Activated T-cell treated with anti-CD3 and anti-CD28 coated beads for 24 hours (primary cell): ENCODE data around the gene CCDC78.
A peak's percentile ranks its signal among the peaks of the same experiment; 100 is the strongest.
"Not testable (repeated sequence)": the region's sequence is repeated elsewhere in the genome, so short reads cannot be mapped to it uniquely, and the experiment has no call there.

Experiments used
- DNase-seq: peaks from one replicate; pipeline ENCODE4 v3.0.0-alpha.2; 2020; ENCODE audit warnings: low read depth

CCDC78 gene

GRCh38 chr16:693364-693763 lies 32.9 kb downstream of the CCDC78 start:
- DNase-seq: no peak

- DNase-seq: no peak
Measured at GRCh38 chr16:692356-693108, 33.7 kb downstream of the CCDC78 start.

GRCh38 chr16:691242-691641 lies 35.0 kb downstream of the CCDC78 start:
- DNase-seq: not testable (repeated sequence)

GRCh38 chr16:689175-689897 lies 36.9 kb downstream of the CCDC78 start:
- no peak for DNase-seq

- DNase-seq: no peak
Measured at GRCh38 chr16:687499-687898, 38.7 kb downstream of the CCDC78 start.

GRCh38 chr16:686459-687260 lies 39.6 kb downstream of the CCDC78 start:
- no peak for DNase-seq

- no peak for DNase-seq
Measured at GRCh38 chr16:685967-686366, 40.3 kb downstream of the CCDC78 start.

- no peak for DNase-seq
Measured at GRCh38 chr16:684961-685696, 41.1 kb downstream of the CCDC78 start.

- peak; percentile 98 for DNase-seq
Measured at GRCh38 chr16:684071-684794, 42.0 kb downstream of the CCDC78 start, which contains the start of gene JMJD8. TSS of gene JMJD8 (minus strand) at chr16:684334. CDS start at chr16:684319, 15 bp downstream.

GRCh38 chr16:683396-684070 lies 42.7 kb downstream of the CCDC78 start:
- DNase-seq: no peak

GRCh38 chr16:682493-683395 lies 43.5 kb downstream of the CCDC78 start:
- no peak for DNase-seq

- no peak for DNase-seq
Measured at GRCh38 chr16:681746-682427, 44.4 kb downstream of the CCDC78 start.

- no peak for DNase-seq
Measured at GRCh38 chr16:680967-681745, 45.1 kb downstream of the CCDC78 start.

- no peak for DNase-seq
Measured at GRCh38 chr16:680625-680945, 45.7 kb downstream of the CCDC78 start.

GRCh38 chr16:679814-680624 lies 46.2 kb downstream of the CCDC78 start, which contains the start of gene STUB1:
TSS of gene STUB1 (plus strand) at chr16:680410. CDS start at chr16:680526, 116 bp downstream.
- DNase-seq: peak; percentile 86

GRCh38 chr16:678858-679813 lies 47.1 kb downstream of the CCDC78 start:
- no peak for DNase-seq
